K562 (cell line): ENCODE results near the gene AQP6. TPM values are rescaled to one million over a fixed set of nuclear protein-coding genes. Genes with fewer than 3 reads are reported as not detected.

ENCODE experiments used
- ASH1L ChIP-seq: fragments of 450-650 bp; IDR thresholded peaks from 2 replicates; pipeline ENCODE4 v1.6.1; 2018; ENCODE audit warnings: borderline replicate concordance, mild to moderate bottlenecking, low read depth; ENCODE audit not compliant: partially characterized antibody
- CBX3 ChIP-seq, 2 experiments: IDR thresholded peaks; 1 replicate in 1 of 2; 2 replicates in 1 of 2; pipeline ENCODE4 v1.6.1; 2012; ENCODE audit warnings: inconsistent platforms in 2 of 2, low read length in 2 of 2, borderline replicate concordance in 1 of 2, control low read depth in 1 of 2
- HSF4 ChIP-seq: fragments of 250-450 bp; sonication (Bioruptor Pico); IDR thresholded peaks from 2 replicates; pipeline ENCODE4 v2.1.2; 2022; ENCODE audit warnings: mild to moderate bottlenecking, moderate library complexity, borderline replicate concordance
- NELFE ChIP-seq: IDR thresholded peaks from 2 replicates; pipeline ENCODE4 v1.6.1; 2011; ENCODE audit warnings: mild to moderate bottlenecking; ENCODE audit not compliant: insufficient read depth, insufficient read length
- POLR2AphosphoS2 ChIP-seq: IDR thresholded peaks from 2 replicates; pipeline ENCODE4 v1.6.1; 2012; ENCODE audit warnings: low read length, improper control_type of control experiment
- POLR2H ChIP-seq: IDR thresholded peaks from 2 replicates; pipeline ENCODE4 v1.6.1; 2016; ENCODE audit warnings: missing genetic modification characterization, low read depth, mild to moderate bottlenecking, control low read depth, missing compliant biosample characterization, moderate library complexity
- POU5F1 ChIP-seq: fragments of 150-350 bp; IDR thresholded peaks from 2 replicates; pipeline ENCODE4 v1.6.1; 2014; ENCODE audit warnings: borderline replicate concordance, low read length, low read depth, mild to moderate bottlenecking; ENCODE audit not compliant: partially characterized antibody
- RNF2 ChIP-seq: sonication (generic); IDR thresholded peaks from 2 replicates; pipeline ENCODE4 v1.6.1; 2016
- U2AF2 ChIP-seq: fragments of 200-400 bp; formaldehyde crosslinking; optimal IDR thresholded peaks from 2 replicates; pipeline ENCODE3; 2017; ENCODE audit warnings: low read depth, mild to moderate bottlenecking, low read length
- ZNF140 ChIP-seq: fragments of 250-450 bp; sonication (Bioruptor Pico); IDR thresholded peaks from 2 replicates; pipeline ENCODE4 v1.8.0; 2021; ENCODE audit warnings: moderate library complexity, mild to moderate bottlenecking, inconsistent platforms
- ZNF445 ChIP-seq: fragments of 250-450 bp; sonication (Bioruptor Pico); IDR thresholded peaks from 2 replicates; pipeline ENCODE4 v1.4.0; 2020; ENCODE audit warnings: low read depth, mild to moderate bottlenecking, moderate library complexity
- polyA plus RNA-seq, 8 experiments: library from polyadenylated mRNA; depleted of rRNA in 4 of 8; stranded (reverse) in 5 of 8; unstranded in 3 of 8; fragments of >200 nt; fragmentation: Nextera tagmentation in 2 of 8; fragmentation: Illumina TruSeq in 1 of 8; extraction: Ambion mirVana in 2 of 8; extraction: Trizol in 1 of 8; gene quantifications; 2 replicates each; pipeline versions ENCODE4 v1.2.1 to v1.2.3, GENCODE V29; 2011 to 2014; ENCODE audit warnings: inconsistent platforms in 1 of 8, missing spikeins in 1 of 8
- total RNA-seq, 7 experiments: library from RNA; depleted of rRNA in 6 of 7; stranded (reverse); fragments of >200 nt in 6 of 7; fragmentation: Illumina TruSeq in 2 of 7; extraction: Trizol in 2 of 7; gene quantifications; 2 replicates each; pipeline versions ENCODE4 v1.2.1 to v1.2.3, GENCODE V29; 2011 to 2021; ENCODE audit warnings: low replicate concordance in 1 of 7
- TF ChIP-seq, protein P1 (sequence below): fragments of 450-650 bp; conservative IDR thresholded peaks from 2 replicates; pipeline ENCODE4 v1.6.1; 2016; ENCODE audit warnings: missing genetic modification characterization, low read depth, mild to moderate bottlenecking, control low read depth, missing compliant biosample characterization
- TF ChIP-seq, protein P2 (sequence below): fragments of 250-450 bp; sonication (Bioruptor Pico); IDR thresholded peaks from 2 replicates; pipeline ENCODE4 v1.8.0; 2022; ENCODE audit warnings: moderate library complexity, mild to moderate bottlenecking, inconsistent platforms
- TF ChIP-seq, protein P3 (sequence below): fragments of 200-800 bp; sonication (Bioruptor generic); IDR thresholded peaks from 2 replicates; pipeline ENCODE4 v1.6.1; 2017; ENCODE audit warnings: missing genetic modification characterization, missing compliant biosample characterization
- TF ChIP-seq, protein P4 (sequence below): fragments of 450-650 bp; IDR thresholded peaks from 2 replicates; pipeline ENCODE4 v1.6.1; 2017; ENCODE audit warnings: mild to moderate bottlenecking, moderate library complexity
- TF ChIP-seq, protein P5 (sequence below): fragments of 250-450 bp; sonication (Bioruptor Pico); IDR thresholded peaks from 2 replicates; pipeline ENCODE4 v1.8.0; 2021; ENCODE audit warnings: mild to moderate bottlenecking, moderate library complexity
- TF ChIP-seq, protein P6 (sequence below): fragments of 450-650 bp; IDR thresholded peaks from 2 replicates; pipeline ENCODE4 v1.6.1; 2018; ENCODE audit not compliant: partially characterized antibody

AQP6 gene
- total and polyA plus RNA-seq, 9 of the 15 experiments (the other 6 are each of a cell fraction or from before 2014, with no cell fraction given), result 0.05 to 0.12 TPM; not detected in 7

DNA sequence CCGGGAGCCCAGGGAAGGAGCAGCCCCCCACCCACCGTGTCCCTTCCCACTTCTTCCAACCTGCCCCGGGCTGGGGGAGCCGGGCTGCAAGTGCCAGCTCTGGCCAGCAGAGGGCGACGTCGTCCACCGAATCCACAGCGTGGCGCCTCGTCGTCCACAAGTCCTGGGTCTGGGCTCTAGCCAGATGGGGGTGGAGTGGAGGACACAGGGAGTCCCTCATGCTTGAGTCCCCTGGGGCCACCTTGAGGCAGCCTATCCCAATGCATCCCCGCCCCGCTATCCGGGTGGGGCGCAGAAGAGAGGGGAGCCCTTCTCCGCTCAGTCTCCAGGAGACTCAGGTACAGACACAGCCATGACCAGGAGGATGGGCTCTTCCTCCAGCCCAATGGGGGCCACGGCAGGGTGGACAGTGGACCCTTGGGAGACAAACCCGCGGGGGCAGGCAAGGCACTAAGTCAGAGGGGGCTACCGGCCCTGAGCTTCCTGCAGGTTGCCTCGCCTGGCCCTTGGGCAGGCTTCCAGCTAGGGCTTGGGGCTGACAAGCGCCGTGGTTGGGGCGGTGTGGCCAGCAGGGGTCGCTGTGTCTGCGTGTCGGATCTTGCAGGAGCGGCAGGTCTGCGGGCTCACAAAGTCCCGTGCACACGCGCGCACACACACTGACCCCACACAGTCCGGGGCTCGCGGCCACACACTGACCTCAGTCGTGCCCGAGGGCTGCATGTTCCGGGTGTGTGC is 5.5 kb upstream of the AQP6 start (continued):
- TF ChIP-seq POLR2H, result no peak
- no peak for TF ChIP-seq ZNF445 (CRISPR knock-in tag)
- no peak for TF ChIP-seq ZNF140 (CRISPR knock-in tag)
- TF ChIP-seq, protein P1, sequence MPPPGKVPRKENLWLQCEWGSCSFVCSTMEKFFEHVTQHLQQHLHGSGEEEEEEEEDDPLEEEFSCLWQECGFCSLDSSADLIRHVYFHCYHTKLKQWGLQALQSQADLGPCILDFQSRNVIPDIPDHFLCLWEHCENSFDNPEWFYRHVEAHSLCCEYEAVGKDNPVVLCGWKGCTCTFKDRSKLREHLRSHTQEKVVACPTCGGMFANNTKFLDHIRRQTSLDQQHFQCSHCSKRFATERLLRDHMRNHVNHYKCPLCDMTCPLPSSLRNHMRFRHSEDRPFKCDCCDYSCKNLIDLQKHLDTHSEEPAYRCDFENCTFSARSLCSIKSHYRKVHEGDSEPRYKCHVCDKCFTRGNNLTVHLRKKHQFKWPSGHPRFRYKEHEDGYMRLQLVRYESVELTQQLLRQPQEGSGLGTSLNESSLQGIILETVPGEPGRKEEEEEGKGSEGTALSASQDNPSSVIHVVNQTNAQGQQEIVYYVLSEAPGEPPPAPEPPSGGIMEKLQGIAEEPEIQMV, result no peak
- TF ChIP-seq POLR2AphosphoS2, result no peak
- no peak for TF ChIP-seq HSF4 (CRISPR knock-in tag)
- TF ChIP-seq, protein P2, sequence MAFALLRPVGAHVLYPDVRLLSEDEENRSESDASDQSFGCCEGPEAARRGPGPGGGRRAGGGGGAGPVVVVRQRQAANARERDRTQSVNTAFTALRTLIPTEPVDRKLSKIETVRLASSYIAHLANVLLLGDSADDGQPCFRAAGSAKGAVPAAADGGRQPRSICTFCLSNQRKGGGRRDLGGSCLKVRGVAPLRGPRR (CRISPR knock-in tag), result no peak
- TF ChIP-seq, protein P3, sequence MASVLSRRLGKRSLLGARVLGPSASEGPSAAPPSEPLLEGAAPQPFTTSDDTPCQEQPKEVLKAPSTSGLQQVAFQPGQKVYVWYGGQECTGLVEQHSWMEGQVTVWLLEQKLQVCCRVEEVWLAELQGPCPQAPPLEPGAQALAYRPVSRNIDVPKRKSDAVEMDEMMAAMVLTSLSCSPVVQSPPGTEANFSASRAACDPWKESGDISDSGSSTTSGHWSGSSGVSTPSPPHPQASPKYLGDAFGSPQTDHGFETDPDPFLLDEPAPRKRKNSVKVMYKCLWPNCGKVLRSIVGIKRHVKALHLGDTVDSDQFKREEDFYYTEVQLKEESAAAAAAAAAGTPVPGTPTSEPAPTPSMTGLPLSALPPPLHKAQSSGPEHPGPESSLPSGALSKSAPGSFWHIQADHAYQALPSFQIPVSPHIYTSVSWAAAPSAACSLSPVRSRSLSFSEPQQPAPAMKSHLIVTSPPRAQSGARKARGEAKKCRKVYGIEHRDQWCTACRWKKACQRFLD (CRISPR knock-in tag), result no peak
- TF ChIP-seq ASH1L, result no peak
- TF ChIP-seq U2AF2, result no peak
- TF ChIP-seq, protein P4, sequence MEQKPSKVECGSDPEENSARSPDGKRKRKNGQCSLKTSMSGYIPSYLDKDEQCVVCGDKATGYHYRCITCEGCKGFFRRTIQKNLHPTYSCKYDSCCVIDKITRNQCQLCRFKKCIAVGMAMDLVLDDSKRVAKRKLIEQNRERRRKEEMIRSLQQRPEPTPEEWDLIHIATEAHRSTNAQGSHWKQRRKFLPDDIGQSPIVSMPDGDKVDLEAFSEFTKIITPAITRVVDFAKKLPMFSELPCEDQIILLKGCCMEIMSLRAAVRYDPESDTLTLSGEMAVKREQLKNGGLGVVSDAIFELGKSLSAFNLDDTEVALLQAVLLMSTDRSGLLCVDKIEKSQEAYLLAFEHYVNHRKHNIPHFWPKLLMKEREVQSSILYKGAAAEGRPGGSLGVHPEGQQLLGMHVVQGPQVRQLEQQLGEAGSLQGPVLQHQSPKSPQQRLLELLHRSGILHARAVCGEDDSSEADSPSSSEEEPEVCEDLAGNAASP, result no peak
- TF ChIP-seq, protein P5, sequence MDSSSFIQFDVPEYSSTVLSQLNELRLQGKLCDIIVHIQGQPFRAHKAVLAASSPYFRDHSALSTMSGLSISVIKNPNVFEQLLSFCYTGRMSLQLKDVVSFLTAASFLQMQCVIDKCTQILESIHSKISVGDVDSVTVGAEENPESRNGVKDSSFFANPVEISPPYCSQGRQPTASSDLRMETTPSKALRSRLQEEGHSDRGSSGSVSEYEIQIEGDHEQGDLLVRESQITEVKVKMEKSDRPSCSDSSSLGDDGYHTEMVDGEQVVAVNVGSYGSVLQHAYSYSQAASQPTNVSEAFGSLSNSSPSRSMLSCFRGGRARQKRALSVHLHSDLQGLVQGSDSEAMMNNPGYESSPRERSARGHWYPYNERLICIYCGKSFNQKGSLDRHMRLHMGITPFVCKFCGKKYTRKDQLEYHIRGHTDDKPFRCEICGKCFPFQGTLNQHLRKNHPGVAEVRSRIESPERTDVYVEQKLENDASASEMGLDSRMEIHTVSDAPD (CRISPR knock-in tag), result no peak
- no peak for TF ChIP-seq RNF2
- no peak for TF ChIP-seq POU5F1
- no peak for TF ChIP-seq NELFE
- TF ChIP-seq, protein P6, sequence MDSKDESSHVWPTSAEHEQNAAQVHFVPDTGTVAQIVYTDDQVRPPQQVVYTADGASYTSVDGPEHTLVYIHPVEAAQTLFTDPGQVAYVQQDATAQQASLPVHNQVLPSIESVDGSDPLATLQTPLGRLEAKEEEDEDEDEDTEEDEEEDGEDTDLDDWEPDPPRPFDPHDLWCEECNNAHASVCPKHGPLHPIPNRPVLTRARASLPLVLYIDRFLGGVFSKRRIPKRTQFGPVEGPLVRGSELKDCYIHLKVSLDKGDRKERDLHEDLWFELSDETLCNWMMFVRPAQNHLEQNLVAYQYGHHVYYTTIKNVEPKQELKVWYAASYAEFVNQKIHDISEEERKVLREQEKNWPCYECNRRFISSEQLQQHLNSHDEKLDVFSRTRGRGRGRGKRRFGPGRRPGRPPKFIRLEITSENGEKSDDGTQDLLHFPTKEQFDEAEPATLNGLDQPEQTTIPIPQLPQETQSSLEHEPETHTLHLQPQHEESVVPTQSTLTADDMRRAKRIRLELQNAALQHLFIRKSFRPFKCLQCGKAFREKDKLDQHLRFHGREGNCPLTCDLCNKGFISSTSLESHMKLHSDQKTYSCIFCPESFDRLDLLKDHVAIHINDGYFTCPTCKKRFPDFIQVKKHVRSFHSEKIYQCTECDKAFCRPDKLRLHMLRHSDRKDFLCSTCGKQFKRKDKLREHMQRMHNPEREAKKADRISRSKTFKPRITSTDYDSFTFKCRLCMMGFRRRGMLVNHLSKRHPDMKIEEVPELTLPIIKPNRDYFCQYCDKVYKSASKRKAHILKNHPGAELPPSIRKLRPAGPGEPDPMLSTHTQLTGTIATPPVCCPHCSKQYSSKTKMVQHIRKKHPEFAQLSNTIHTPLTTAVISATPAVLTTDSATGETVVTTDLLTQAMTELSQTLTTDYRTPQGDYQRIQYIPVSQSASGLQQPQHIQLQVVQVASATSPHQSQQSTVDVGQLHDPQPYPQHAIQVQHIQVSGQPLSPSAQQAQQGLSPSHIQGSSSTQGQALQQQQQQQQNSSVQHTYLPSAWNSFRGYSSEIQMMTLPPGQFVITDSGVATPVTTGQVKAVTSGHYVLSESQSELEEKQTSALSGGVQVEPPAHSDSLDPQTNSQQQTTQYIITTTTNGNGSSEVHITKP, result peak; percentile 34
- peak in 1 of 2 experiments; percentile 48; a peak in 1 of 3 replicates for TF ChIP-seq CBX3 (IDR thresholded peaks at IDR 0.05; ENCODE audit: borderline replicate concordance in 1 of 2, low read length in 2 of 2)
